ENCODE results near the gene DTHD1.

The DTHD1 gene

DNA sequence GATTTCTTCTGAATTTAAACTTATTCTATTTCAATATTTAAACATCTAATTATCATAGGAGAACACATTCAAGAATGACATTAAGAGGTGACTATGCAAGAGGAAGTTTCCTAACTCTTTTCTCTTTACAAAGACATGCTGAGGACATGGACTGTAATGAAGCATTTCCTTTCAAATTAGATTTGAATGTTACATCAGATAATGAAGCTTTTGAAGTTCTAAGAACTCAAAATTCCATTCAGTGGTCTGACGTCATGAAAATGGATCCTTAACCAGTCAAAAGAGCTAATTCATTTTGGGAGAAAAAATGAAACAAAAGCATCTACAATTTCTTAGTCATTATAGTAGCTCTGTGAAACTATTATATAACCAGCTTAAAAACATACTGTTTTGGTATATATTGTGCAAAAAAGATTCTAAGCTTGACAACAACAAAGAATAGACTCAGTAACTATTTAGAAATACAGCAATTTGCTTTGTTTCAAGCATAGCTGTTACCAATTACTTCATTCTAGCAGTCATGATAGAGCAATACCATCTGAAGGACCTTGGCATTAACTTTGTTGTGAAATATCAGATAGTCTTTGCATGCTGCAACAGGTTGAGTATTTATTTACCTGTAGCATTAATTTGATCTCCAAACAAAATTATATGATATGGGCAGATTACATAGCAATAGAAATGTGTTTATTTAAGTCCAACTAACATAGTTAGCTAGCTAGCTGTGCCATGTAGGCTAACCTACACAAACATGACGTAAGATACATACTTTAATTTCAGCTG lies 13.7 kb upstream of the DTHD1 start:
- no peak overlapping the region for H2AK5ac ChIP-seq (ENCODE audit: low read length)
- no peak overlapping the region for H4K8ac ChIP-seq (ENCODE audit: low read depth, low read length)
- H3K18ac ChIP-seq (ENCODE audit: low read length): no peak overlapping the region
- H3K23ac ChIP-seq (ENCODE audit: low read length): no peak overlapping the region
- no peak for DNase-seq
- no peaks in the 10 kb centered on the region for H3K9me3 ChIP-seq (ENCODE audit: insufficient read depth, low read depth, low read length)
- H3K4me3 ChIP-seq (ENCODE audit: low read depth, low read length): no peak overlapping the region
- H3K9ac ChIP-seq (ENCODE audit: low read length): no peak overlapping the region
- H2AFZ ChIP-seq (ENCODE audit: insufficient read depth, low read length, poor library complexity): no peak overlapping the region
- H4K91ac ChIP-seq (ENCODE audit: low read depth, low read length): no peak overlapping the region
- no peak overlapping the region for H2BK5ac ChIP-seq (ENCODE audit: low read depth, low read length, poor library complexity)
- H3K79me2 ChIP-seq (ENCODE audit: control insufficient read depth, insufficient read depth, low read length, poor library complexity): no peaks in the 10 kb centered on the region
- no peaks in the 10 kb centered on the region for H3K36me3 ChIP-seq (ENCODE audit: control insufficient read depth in 1 of 2, insufficient read depth in 2 of 2, low read length in 2 of 2)
- H3K79me1 ChIP-seq (ENCODE audit: low read length): no peaks in the 10 kb centered on the region
- no peak overlapping the region for H4K12ac ChIP-seq (ENCODE audit: low read depth, low read length)
- H3K4ac ChIP-seq (ENCODE audit: low read depth, low read length): no peak overlapping the region
- no peaks in the 10 kb centered on the region for H3K4me1 ChIP-seq (ENCODE audit: control insufficient read depth in 1 of 2, insufficient read depth in 2 of 2, low read length in 2 of 2)
- H3K4me2 ChIP-seq (ENCODE audit: low read length): no peak overlapping the region
- WGBS (ENCODE audit: extremely low coverage, insufficient coverage, insufficient read length): no CpG with 5 or more reads among the region's 2 CpGs
- H3K14ac ChIP-seq (ENCODE audit: low read length): no peak overlapping the region
- H2BK12ac ChIP-seq (ENCODE audit: low read length): no peak overlapping the region
- no peak overlapping the region for H2BK120ac ChIP-seq (ENCODE audit: insufficient read depth, low read length, poor library complexity)
- H3K27ac ChIP-seq (ENCODE audit: low read depth, low read length): no peak overlapping the region
- H3K27me3 ChIP-seq (ENCODE audit: insufficient read depth, low read length): no peaks in the 10 kb centered on the region

DNA sequence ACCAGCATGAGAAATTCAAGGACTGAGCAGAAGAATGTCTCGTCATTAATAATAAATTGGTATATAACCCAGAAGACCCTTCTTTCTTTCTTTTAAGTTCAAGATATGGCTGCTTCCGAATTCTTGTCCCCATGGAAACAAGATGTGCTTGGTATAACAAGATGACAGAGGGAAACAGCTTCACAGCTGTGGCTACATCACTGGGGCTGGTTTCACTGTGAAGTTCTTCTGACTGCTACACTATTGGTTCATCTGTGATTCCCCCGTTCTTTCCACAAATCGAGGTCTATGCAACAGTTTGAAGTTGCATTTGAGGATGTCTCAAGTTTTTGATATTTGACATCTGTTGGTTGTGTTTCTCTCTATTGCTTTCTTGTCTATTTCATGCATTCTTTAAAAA lies 12.3 kb upstream of the DTHD1 start:
- no peak overlapping the region for H2BK12ac ChIP-seq (ENCODE audit: low read length)
- H3K4me3 ChIP-seq (ENCODE audit: low read depth, low read length): no peak overlapping the region
- H3K4me1 ChIP-seq (ENCODE audit: control insufficient read depth in 1 of 2, insufficient read depth in 2 of 2, low read length in 2 of 2): no peaks in the 10 kb centered on the region
- no peaks in the 10 kb centered on the region for H3K79me1 ChIP-seq (ENCODE audit: low read length)
- H3K4ac ChIP-seq (ENCODE audit: low read depth, low read length): no peak overlapping the region
- no peak overlapping the region for H3K23ac ChIP-seq (ENCODE audit: low read length)
- no peak overlapping the region for H3K4me2 ChIP-seq (ENCODE audit: low read length)
- no peak overlapping the region for H3K9ac ChIP-seq (ENCODE audit: low read length)
- H2AFZ ChIP-seq (ENCODE audit: insufficient read depth, low read length, poor library complexity): no peak overlapping the region
- no CpG with 5 or more reads among the region's 4 CpGs for WGBS (ENCODE audit: extremely low coverage, insufficient coverage, insufficient read length)
- no peak overlapping the region for H4K91ac ChIP-seq (ENCODE audit: low read depth, low read length)
- H3K27ac ChIP-seq (ENCODE audit: low read depth, low read length): no peak overlapping the region
- DNase-seq: no peak
- H2BK120ac ChIP-seq (ENCODE audit: insufficient read depth, low read length, poor library complexity): no peak overlapping the region
- H3K36me3 ChIP-seq (ENCODE audit: control insufficient read depth in 1 of 2, insufficient read depth in 2 of 2, low read length in 2 of 2): no peaks in the 10 kb centered on the region
- no peaks in the 10 kb centered on the region for H3K9me3 ChIP-seq (ENCODE audit: insufficient read depth, low read depth, low read length)
- no peaks in the 10 kb centered on the region for H3K27me3 ChIP-seq (ENCODE audit: insufficient read depth, low read length)
- H3K18ac ChIP-seq (ENCODE audit: low read length): no peak overlapping the region
- H3K79me2 ChIP-seq (ENCODE audit: control insufficient read depth, insufficient read depth, low read length, poor library complexity): no peaks in the 10 kb centered on the region
- H2BK5ac ChIP-seq (ENCODE audit: low read depth, low read length, poor library complexity): no peak overlapping the region
- no peak overlapping the region for H4K12ac ChIP-seq (ENCODE audit: low read depth, low read length)
- no peak overlapping the region for H4K8ac ChIP-seq (ENCODE audit: low read depth, low read length)
- H2AK5ac ChIP-seq (ENCODE audit: low read length): no peak overlapping the region
- no peak overlapping the region for H3K14ac ChIP-seq (ENCODE audit: low read length)

DNA sequence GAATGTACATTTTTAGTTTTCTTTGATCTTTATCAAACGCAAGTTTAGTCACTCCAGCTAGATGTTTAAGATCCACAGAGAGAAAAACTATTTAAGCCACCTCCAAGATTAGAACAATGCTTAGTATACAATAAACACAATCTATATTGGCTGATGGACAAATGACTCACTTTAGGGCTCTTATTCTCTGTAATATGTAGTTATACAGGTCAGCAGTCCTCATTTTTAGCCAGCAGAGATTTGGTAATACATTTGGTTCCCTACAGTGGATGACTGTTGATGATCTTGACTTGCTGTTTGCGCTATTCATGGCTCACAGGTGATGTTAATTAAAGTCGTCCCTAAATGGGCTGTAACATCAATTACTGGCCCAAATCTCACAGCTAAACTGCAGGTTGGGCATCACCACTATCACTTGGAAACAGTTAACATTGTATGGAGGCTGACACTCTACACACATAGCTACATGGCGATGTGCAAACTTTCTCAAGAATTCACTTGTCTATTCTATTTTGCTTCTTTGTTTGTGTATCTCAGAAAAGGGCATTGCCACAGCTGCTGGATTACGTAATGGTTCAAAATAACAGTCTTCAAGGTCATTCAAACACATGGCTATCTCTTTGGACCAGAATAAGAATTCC lies 11.8 kb upstream of the DTHD1 start:
- Histone ChIP-seq H3K14ac (ENCODE audit: low read length) (no peak overlapping the region), H3K23ac (ENCODE audit: low read length) (no peak overlapping the region), H4K12ac (ENCODE audit: low read depth, low read length) (no peak overlapping the region), H2BK5ac (ENCODE audit: low read depth, low read length, poor library complexity) (no peak overlapping the region), H3K79me1 (ENCODE audit: low read length) (no peaks in the 10 kb centered on the region), H3K4me1 (ENCODE audit: control insufficient read depth in 1 of 2, insufficient read depth in 2 of 2, low read length in 2 of 2) (no peaks in the 10 kb centered on the region), H4K8ac (ENCODE audit: low read depth, low read length) (no peak overlapping the region), H2AFZ (ENCODE audit: insufficient read depth, low read length, poor library complexity) (no peak overlapping the region), H3K9ac (ENCODE audit: low read length) (no peak overlapping the region), H3K27ac (ENCODE audit: low read depth, low read length) (no peak overlapping the region), H3K18ac (ENCODE audit: low read length) (no peak overlapping the region), H2BK120ac (ENCODE audit: insufficient read depth, low read length, poor library complexity) (no peak overlapping the region), H4K91ac (ENCODE audit: low read depth, low read length) (no peak overlapping the region), H3K4ac (ENCODE audit: low read depth, low read length) (no peak overlapping the region), H3K4me3 (ENCODE audit: low read depth, low read length) (no peak overlapping the region), H3K27me3 (ENCODE audit: insufficient read depth, low read length) (no peaks in the 10 kb centered on the region), H2BK12ac (ENCODE audit: low read length) (no peak overlapping the region), H3K79me2 (ENCODE audit: control insufficient read depth, insufficient read depth, low read length, poor library complexity) (no peaks in the 10 kb centered on the region), H2AK5ac (ENCODE audit: low read length) (no peak overlapping the region), H3K9me3 (ENCODE audit: insufficient read depth, low read depth, low read length) (no peaks in the 10 kb centered on the region), H3K4me2 (ENCODE audit: low read length) (no peak overlapping the region), H3K36me3 (ENCODE audit: control insufficient read depth in 1 of 2, insufficient read depth in 2 of 2, low read length in 2 of 2) (no peaks in the 10 kb centered on the region)
- WGBS (ENCODE audit: extremely low coverage, insufficient coverage, insufficient read length): no CpG with 5 or more reads among the region's 5 CpGs
- no peak for DNase-seq

DNA sequence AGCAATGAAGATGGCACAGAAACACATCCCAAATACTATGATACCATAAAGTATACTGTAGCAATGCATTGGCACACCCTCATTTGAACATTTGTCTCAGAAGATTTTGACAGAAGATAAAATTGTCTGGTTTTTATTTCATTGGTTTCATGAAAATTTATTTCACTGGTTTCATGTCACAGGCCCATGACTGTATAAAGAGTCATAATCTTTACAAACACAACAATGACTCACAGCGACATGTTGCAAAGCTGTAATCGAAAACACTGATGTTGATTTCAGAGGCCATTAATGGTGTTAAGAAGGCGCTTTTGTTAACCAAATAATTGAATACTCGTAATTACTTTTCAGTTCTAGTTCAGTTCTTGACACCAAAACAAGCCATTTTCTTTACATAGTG lies 8.1 kb upstream of the DTHD1 start:
- no peak for DNase-seq
- Histone ChIP-seq H3K14ac (ENCODE audit: low read length) (no peak overlapping the region), H3K27me3 (ENCODE audit: insufficient read depth, low read length) (no peaks in the 10 kb centered on the region)

More for the DNA sequence above, 8.1 kb upstream of the DTHD1 start:
- no peak overlapping the region for H2AK5ac ChIP-seq (ENCODE audit: low read length)
- no peaks in the 10 kb centered on the region for H3K79me1 ChIP-seq (ENCODE audit: low read length)
- no peaks in the 10 kb centered on the region for H3K79me2 ChIP-seq (ENCODE audit: control insufficient read depth, insufficient read depth, low read length, poor library complexity)
- no peak overlapping the region for H3K4ac ChIP-seq (ENCODE audit: low read depth, low read length)
- H3K4me3 ChIP-seq (ENCODE audit: low read depth, low read length): no peak overlapping the region
- no peaks in the 10 kb centered on the region for H3K9me3 ChIP-seq (ENCODE audit: insufficient read depth, low read depth, low read length)
- no peaks in the 10 kb centered on the region for H3K36me3 ChIP-seq (ENCODE audit: control insufficient read depth in 1 of 2, insufficient read depth in 2 of 2, low read length in 2 of 2)
- no peaks in the 10 kb centered on the region for H3K4me1 ChIP-seq (ENCODE audit: control insufficient read depth in 1 of 2, insufficient read depth in 2 of 2, low read length in 2 of 2)
- H3K9ac ChIP-seq (ENCODE audit: low read length): no peak overlapping the region
- no peak overlapping the region for H4K8ac ChIP-seq (ENCODE audit: low read depth, low read length)
- H2BK120ac ChIP-seq (ENCODE audit: insufficient read depth, low read length, poor library complexity): no peak overlapping the region
- no peak overlapping the region for H4K12ac ChIP-seq (ENCODE audit: low read depth, low read length)
- no peak overlapping the region for H3K27ac ChIP-seq (ENCODE audit: low read depth, low read length)
- no peak overlapping the region for H2AFZ ChIP-seq (ENCODE audit: insufficient read depth, low read length, poor library complexity)
- no peak overlapping the region for H3K4me2 ChIP-seq (ENCODE audit: low read length)
- no peak overlapping the region for H3K23ac ChIP-seq (ENCODE audit: low read length)
- no peak overlapping the region for H3K18ac ChIP-seq (ENCODE audit: low read length)
- no peak overlapping the region for H2BK12ac ChIP-seq (ENCODE audit: low read length)
- H4K91ac ChIP-seq (ENCODE audit: low read depth, low read length): no peak overlapping the region
- H2BK5ac ChIP-seq (ENCODE audit: low read depth, low read length, poor library complexity): no peak overlapping the region
- WGBS (ENCODE audit: extremely low coverage, insufficient coverage, insufficient read length): no CpG with 5 or more reads among the region's 4 CpGs

Measured in trophoblast cell (in vitro differentiated cells and primary cell).